Spleen (tissue), 11 donors: ENCODE data around the gene ITIH2. TPM values are rescaled to one million over a fixed set of nuclear protein-coding genes. Genes with fewer than 3 reads are reported as not detected.
A peak's percentile ranks its signal among the peaks of the same experiment; 100 is the strongest.
"Not testable (repeated sequence)": the region's sequence is repeated elsewhere in the genome, so short reads cannot be mapped to it uniquely, and the experiment has no call there.

Experiments used
- DNase-seq: peaks from one replicate; pipeline ENCODE4 v3.0.0-alpha.2; 2020
- H3K27ac ChIP-seq, 8 donors: fragments of 200-600 bp; sonication (generic) in 7 of 8; 1 replicate in 4 of 8; 2 replicates in 4 of 8; pipeline versions ENCODE4 v1.5.0 to v1.8.0; 2016 to 2021; ENCODE audit warnings: inconsistent platforms in 4 of 8, mild to moderate bottlenecking in 4 of 8, moderate library complexity in 1 of 8
- H3K27me3 ChIP-seq, 7 donors: fragments of 200-600 bp; sonication (generic) in 6 of 7; replicated peaks in 1 of 7; 1 replicate in 4 of 7; 2 replicates in 3 of 7; pipeline versions ENCODE4 v1.5.0 to v1.8.0; 2016 to 2021; ENCODE audit warnings: inconsistent platforms in 3 of 7, mild to moderate bottlenecking in 1 of 7
- H3K36me3 ChIP-seq, 6 donors: fragments of 200-600 bp; sonication (generic) in 5 of 6; 1 replicate in 4 of 6; 2 replicates in 2 of 6; pipeline versions ENCODE4 v1.5.0 to v1.8.0; 2016 to 2021; ENCODE audit warnings: inconsistent platforms in 2 of 6
- H3K4me1 ChIP-seq, 6 donors: fragments of 200-600 bp; sonication (generic) in 5 of 6; 1 replicate in 3 of 6; 2 replicates in 3 of 6; pipeline versions ENCODE4 v1.5.0 to v1.8.0; 2016 to 2021; ENCODE audit warnings: inconsistent platforms in 3 of 6
- H3K4me3 ChIP-seq, 8 donors: fragments of 200-600 bp; sonication (generic) in 7 of 8; 1 replicate in 4 of 8; 2 replicates in 4 of 8; pipeline versions ENCODE4 v1.5.0 to v1.8.0; 2016 to 2021; ENCODE audit warnings: inconsistent platforms in 4 of 8, mild to moderate bottlenecking in 4 of 8, moderate library complexity in 2 of 8
- H3K9me3 ChIP-seq, 8 donors: fragments of 200-600 bp; sonication (generic) in 7 of 8; 1 replicate in 4 of 8; 2 replicates in 4 of 8; pipeline versions ENCODE4 v1.5.0 to v1.8.0; 2016 to 2021; ENCODE audit warnings: inconsistent platforms in 4 of 8
- CTCF ChIP-seq, 11 experiments: fragments of 200-600 bp in 7 of 11; fragments of 450-650 bp in 4 of 11; sonication (generic) in 4 of 11; IDR thresholded peaks in 8 of 11; conservative IDR thresholded peaks in 3 of 11; 1 replicate in 7 of 11; 2 replicates in 4 of 11; pipeline versions ENCODE4 v1.4.0 to v1.8.0; 2016 to 2021; ENCODE audit warnings: antibody characterized with exemption in 11 of 11, inconsistent platforms in 4 of 11, mild to moderate bottlenecking in 1 of 11
- POLR2A ChIP-seq, 3 donors: fragments of 450-650 bp; IDR thresholded peaks; one replicate each; pipeline ENCODE4 v1.5.1; 2017; ENCODE audit warnings: antibody characterized with exemption in 3 of 3, mild to moderate bottlenecking in 1 of 3
- POLR2AphosphoS5 ChIP-seq, 3 donors: sonication (generic); formaldehyde crosslinking; IDR thresholded peaks; one replicate each; pipeline ENCODE4 v1.5.1; 2017; ENCODE audit warnings: antibody characterized with exemption in 3 of 3
- WGBS, 5 donors: extraction: QIAGEN DNeasy Blood & Tissue Kit in 3 of 5; methylation state at CpG; one replicate each; pipeline versions ENCODE4 v1.1.5 to v1.1.7; 2013 to 2018; 5-methylcytosine and 5-hydroxymethylcytosine counted together
- intact Hi-C: fragments of 100-400 bp; cut with DNase I; formaldehyde crosslinking; loops from one replicate; pipeline ENCODE4 v1.15.0; 2023; ENCODE audit warnings: low total_unique reads
- polyA plus RNA-seq, 3 donors: library from polyadenylated mRNA; stranded (reverse); fragments of 200-250 nt; gene quantifications; one replicate each; pipeline ENCODE4 v1.2.1, GENCODE V29; 2013
- total RNA-seq, 7 donors: library from RNA; depleted of rRNA in 3 of 7; stranded (reverse); fragments of >200 nt in 3 of 7; fragmentation: NEBNext Ultra II Directional in 4 of 7; extraction: Animal tissue kit (Norgen Biotek cat#: 25700) in 4 of 7; gene quantifications; one replicate each; pipeline versions ENCODE4 v1.1.0 to v1.2.1, GENCODE V29; 2016 to 2021
- donor health status: healthy with polysubstance abuse.
- donor health status: DM: no; HTN: no; CAD: no; lungs with moderate emphysema.
- donor health status: DM: no; HTN: no; CAD: no.
- donor health status: Bipolar disorder and iron deficiency.
- donor health status: healthy.
- donor health status: DM: no; HTN: no; CAD: no.
- donor health status: DM: yes; HTN: yes; CAD: no.

The ITIH2 gene
- total and polyA plus RNA-seq, 10 donors, result not detected

GRCh38 chr10:7679256-7679655 lies 23.9 kb upstream of the ITIH2 start:
- TF ChIP-seq POLR2A (IDR thresholded peaks at IDR 0.05), result no peak
- TF ChIP-seq POLR2AphosphoS5 (IDR thresholded peaks at IDR 0.05), result no peak
- no peak for TF ChIP-seq CTCF (IDR thresholded peaks at IDR 0.05 in 8 of 11, conservative IDR thresholded peaks at IDR 0.05 in 3 of 11)
- Histone ChIP-seq H3K4me1 (no peaks in the 10 kb centered on the region), H3K27ac (no peak overlapping the region), H3K4me3 (no peak overlapping the region), H3K27me3 (peaks cover 0 to 54% (median 0%) of the 10 kb centered on the region in 7 donors), H3K36me3 (no peaks in the 10 kb centered on the region), H3K9me3 (peaks cover 0 to 9% (median 0%) of the 10 kb centered on the region in 8 donors)
- intact Hi-C loops, result no loop called here
- DNase-seq, result no peak
- 68 to 94% (median 81%) methylated on average over 1 of the region's 1 CpG for WGBS, 5 donors

DNA sequence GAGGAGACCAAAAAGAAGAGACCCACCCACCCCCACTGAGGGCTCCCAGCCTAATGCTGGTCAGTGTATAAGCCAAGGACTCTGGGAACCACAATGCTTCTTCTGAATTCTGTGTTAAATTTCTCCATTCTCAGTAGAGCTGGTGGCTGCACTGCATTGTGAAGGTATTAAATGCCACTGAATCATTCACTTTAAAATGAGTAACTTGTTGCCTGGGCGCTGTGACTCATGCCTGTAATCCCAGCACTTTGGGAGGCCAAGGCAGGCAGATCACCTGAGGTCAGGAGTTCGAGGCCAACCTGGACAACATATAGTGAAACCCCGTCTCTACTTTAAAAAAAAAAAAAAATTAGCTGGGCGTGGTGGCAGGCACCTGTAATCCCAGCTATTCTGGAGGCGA lies 23.0 kb upstream of the ITIH2 start:
- 68 to 83% (median 75%) methylated on average over 5 of the region's 5 CpGs for WGBS, 5 donors
- peaks cover 0 to 46% (median 0%) of the 10 kb centered on the region in 7 donors for H3K27me3 ChIP-seq
- H3K4me1 ChIP-seq, H3K4me3 ChIP-seq, intact Hi-C loops, H3K36me3 ChIP-seq, H3K9me3 ChIP-seq, H3K27ac ChIP-seq, DNase-seq: not testable (repeated sequence)

DNA sequence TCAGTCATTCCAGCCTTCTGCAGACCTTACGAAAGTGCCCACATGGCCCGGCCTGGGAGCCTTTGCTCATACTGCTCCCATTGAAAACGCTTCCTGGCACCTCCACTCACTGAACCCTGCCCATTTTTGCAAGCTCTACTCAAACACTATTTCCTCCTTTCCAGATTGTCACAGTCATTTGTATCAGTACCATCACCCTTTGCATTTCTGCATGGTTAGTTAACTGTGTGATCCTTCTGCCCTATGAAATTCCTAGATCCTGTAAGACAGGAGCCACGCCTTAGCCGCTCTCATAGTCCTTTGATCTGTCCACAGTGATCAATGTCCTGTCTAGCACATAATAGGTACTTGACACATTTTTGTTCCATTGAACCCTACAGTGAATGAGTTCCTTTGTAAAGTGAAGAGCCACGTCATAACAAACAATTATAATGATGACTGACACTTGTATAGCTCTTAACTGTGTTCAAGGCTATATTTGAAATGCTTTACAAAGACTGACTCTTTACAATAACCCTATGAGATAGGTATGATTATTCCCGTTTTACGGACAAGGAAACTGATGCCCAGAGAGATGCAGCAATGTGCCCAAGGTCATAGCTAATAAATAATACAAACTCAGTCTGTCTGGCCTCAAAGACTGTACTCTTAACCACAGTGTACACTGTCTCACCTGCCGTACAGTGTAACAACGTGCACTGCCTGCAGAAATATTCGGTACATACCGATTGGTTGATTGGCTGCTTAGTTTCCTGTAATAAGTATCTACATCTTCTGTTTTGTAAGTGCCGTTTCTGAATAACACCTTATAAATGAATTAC lies 16.6 kb upstream of the ITIH2 start:
- Histone ChIP-seq H3K27me3 (no peaks in the 10 kb centered on the region), H3K4me1 (peaks cover 0 to 7% (median 0%) of the 10 kb centered on the region in 6 donors), H3K4me3 (no peak overlapping the region), H3K27ac (no peak overlapping the region), H3K9me3 (peaks cover 0 to 27% (median 15%) of the 10 kb centered on the region in 8 donors), H3K36me3 (no peaks in the 10 kb centered on the region)
- WGBS, 5 donors, result 62 to 83% (median 71%) methylated on average over 13 of the region's 13 CpGs
- no peak for DNase-seq
- TF ChIP-seq POLR2AphosphoS5 (IDR thresholded peaks at IDR 0.05), result no peak
- no peak for TF ChIP-seq CTCF (IDR thresholded peaks at IDR 0.05 in 8 of 11, conservative IDR thresholded peaks at IDR 0.05 in 3 of 11)
- no peak for TF ChIP-seq POLR2A (IDR thresholded peaks at IDR 0.05)
- intact Hi-C loops, result loop anchor here (1.0 kb wide), 1 partner anchor 161 kb away; no protein-coding TSS in a partner anchor

GRCh38 chr10:7687228-7687907 lies 15.7 kb upstream of the ITIH2 start:
- H3K36me3 ChIP-seq, result no peaks in the 10 kb centered on the region
- WGBS, 5 donors, result 21 to 24% (median 22%) methylated on average over 20 of the region's 20 CpGs
- H3K9me3 ChIP-seq, result peaks cover 0 to 34% (median 22%) of the 10 kb centered on the region in 8 donors
- TF ChIP-seq POLR2A (IDR thresholded peaks at IDR 0.05) (no peak), CTCF (IDR thresholded peaks at IDR 0.05 in 8 of 11, conservative IDR thresholded peaks at IDR 0.05 in 3 of 11) (peak; percentile 67 to 93 (median 81)), POLR2AphosphoS5 (IDR thresholded peaks at IDR 0.05) (no peak)
- H3K27ac ChIP-seq, result no peak overlapping the region
- H3K4me1 ChIP-seq, result peaks cover 0 to 7% (median 0%) of the 10 kb centered on the region in 6 donors
- no peaks in the 10 kb centered on the region for H3K27me3 ChIP-seq
- intact Hi-C loops, result loop anchor here (1.0 kb wide), 1 partner anchor 162 kb away; no protein-coding TSS in a partner anchor
- peak; percentile 88 for DNase-seq
- no peak overlapping the region for H3K4me3 ChIP-seq
